ENCODE measurements around the gene HDAC5.

The HDAC5 gene

GRCh38 chr17:44137891-44138709 lies 14.7 kb upstream of the HDAC5 start:
- no peak for TF ChIP-seq CTCF (IDR thresholded peaks at IDR 0.05; ENCODE audit: low read length)
- TF ChIP-seq EZH2 (IDR thresholded peaks at IDR 0.05; ENCODE audit: borderline replicate concordance, low read length), result no peak
- peaks cover 3% of the 10 kb centered on the region; the same call in 1 of the 2 replicates for H3K27me3 ChIP-seq (ENCODE audit: insufficient read depth, low read length)
- H3K36me3 ChIP-seq (ENCODE audit: insufficient read depth, low read length), result no peaks in the 10 kb centered on the region
- no peak overlapping the region for H3K9ac ChIP-seq (ENCODE audit: low read length)
- no peaks in the 10 kb centered on the region for H3F3A ChIP-seq (ENCODE audit: insufficient read depth, low read length)
- H3K9me3 ChIP-seq (ENCODE audit: low read length), result no peaks in the 10 kb centered on the region
- H2AFZ ChIP-seq (ENCODE audit: low read length), result no peak overlapping the region
- peaks cover 22% of the 10 kb centered on the region for H3K4me1 ChIP-seq (ENCODE audit: insufficient read depth, low read length, severe bottlenecking)
- peak overlapping the region; percentile 24; the same call in 1 of the 2 replicates for H3K4me2 ChIP-seq (ENCODE audit: low read length)
- H3K4me3 ChIP-seq (ENCODE audit: low read depth, low read length, poor library complexity, severe bottlenecking), result no peak overlapping the region
- H3K9me2 ChIP-seq (ENCODE audit: low read depth, low read length), result no peaks in the 10 kb centered on the region
- H3K27ac ChIP-seq (ENCODE audit: low read depth, low read length, poor library complexity, severe bottlenecking), result no peak overlapping the region
- H3K79me2 ChIP-seq (ENCODE audit: insufficient read depth, low read length), result no peaks in the 10 kb centered on the region
- H4K20me1 ChIP-seq (ENCODE audit: insufficient read depth, low read length), result no peaks in the 10 kb centered on the region

- Histone ChIP-seq H3K9me2 (ENCODE audit: low read depth, low read length) (no peaks in the 10 kb centered on the region), H3K9ac (ENCODE audit: low read length) (no peak overlapping the region), H2AFZ (ENCODE audit: low read length) (no peak overlapping the region), H3K4me1 (ENCODE audit: insufficient read depth, low read length, severe bottlenecking) (peaks cover 8% of the 10 kb centered on the region), H4K20me1 (ENCODE audit: insufficient read depth, low read length) (no peaks in the 10 kb centered on the region), H3K79me2 (ENCODE audit: insufficient read depth, low read length) (no peaks in the 10 kb centered on the region), H3K27me3 (ENCODE audit: insufficient read depth, low read length) (peaks cover 3% of the 10 kb centered on the region; the same call in 1 of the 2 replicates), H3K4me3 (ENCODE audit: low read depth, low read length, poor library complexity, severe bottlenecking) (no peak overlapping the region), H3K36me3 (ENCODE audit: insufficient read depth, low read length) (no peaks in the 10 kb centered on the region), H3F3A (ENCODE audit: insufficient read depth, low read length) (no peaks in the 10 kb centered on the region), H3K4me2 (ENCODE audit: low read length) (no peak overlapping the region), H3K27ac (ENCODE audit: low read depth, low read length, poor library complexity, severe bottlenecking) (no peak overlapping the region), H3K9me3 (ENCODE audit: low read length) (no peaks in the 10 kb centered on the region)
- no peak for TF ChIP-seq CTCF (IDR thresholded peaks at IDR 0.05; ENCODE audit: low read length)
- TF ChIP-seq EZH2 (IDR thresholded peaks at IDR 0.05; ENCODE audit: borderline replicate concordance, low read length), result no peak
Measured at GRCh38 chr17:44134752-44135568, 11.5 kb upstream of the HDAC5 start.

- Histone ChIP-seq H3K9me2 (ENCODE audit: low read depth, low read length) (no peaks in the 10 kb centered on the region), H3K4me2 (ENCODE audit: low read length) (no peak overlapping the region), H2AFZ (ENCODE audit: low read length) (no peak overlapping the region), H3K4me3 (ENCODE audit: low read depth, low read length, poor library complexity, severe bottlenecking) (no peak overlapping the region), H3K9me3 (ENCODE audit: low read length) (no peaks in the 10 kb centered on the region), H3K36me3 (ENCODE audit: insufficient read depth, low read length) (no peaks in the 10 kb centered on the region), H3K9ac (ENCODE audit: low read length) (no peak overlapping the region), H4K20me1 (ENCODE audit: insufficient read depth, low read length) (no peaks in the 10 kb centered on the region), H3K79me2 (ENCODE audit: insufficient read depth, low read length) (no peaks in the 10 kb centered on the region), H3K27me3 (ENCODE audit: insufficient read depth, low read length) (peaks cover 3% of the 10 kb centered on the region; the same call in 1 of the 2 replicates), H3K4me1 (ENCODE audit: insufficient read depth, low read length, severe bottlenecking) (peaks cover 8% of the 10 kb centered on the region), H3F3A (ENCODE audit: insufficient read depth, low read length) (no peaks in the 10 kb centered on the region), H3K27ac (ENCODE audit: low read depth, low read length, poor library complexity, severe bottlenecking) (no peak overlapping the region)
- TF ChIP-seq EZH2 (IDR thresholded peaks at IDR 0.05; ENCODE audit: borderline replicate concordance, low read length) (no peak), CTCF (IDR thresholded peaks at IDR 0.05; ENCODE audit: low read length) (no peak)
Measured at GRCh38 chr17:44133918-44134476, 10.6 kb upstream of the HDAC5 start.

Measured in OCI-LY1 (cell line).